ENCODE data around the gene FBXW8. TPM values are rescaled to one million over a fixed set of nuclear protein-coding genes. Genes with fewer than 3 reads are reported as not detected.

The FBXW8 gene
- total and polyA plus RNA-seq, 5 donors from 2014 or later: 3.6 to 10.4 (median 6.6) TPM

- Mint-ChIP-seq H3K9me3 (no peaks in the 10 kb centered on the region), H3K27ac (peak overlapping the region in 1 of 3 donors; percentile 52), H3K36me3 (peaks cover 34% of the 10 kb centered on the region), H3K27me3 (no peaks in the 10 kb centered on the region), H3K4me3 (no peak overlapping the region), H3K4me1 (peaks cover 0 to 6% (median 3%) of the 10 kb centered on the region in 4 donors)
- ATAC-seq (ENCODE audit: low read depth in 2 of 2) (no peak), DNase-seq (peak in 1 of 3 donors; percentile 8)
- Histone ChIP-seq H3K27me3 (ENCODE audit: control insufficient read depth, insufficient read depth, low read length) (no peaks in the 10 kb centered on the region), H3K4me1 (ENCODE audit: control insufficient read depth, insufficient read depth, low read length, poor library complexity, severe bottlenecking) (no peaks in the 10 kb centered on the region), H3K27ac (ENCODE audit: insufficient read depth, low read length, poor library complexity, severe bottlenecking) (no peak overlapping the region), H3K9me3 (ENCODE audit: control insufficient read depth in 2 of 2, low read length in 2 of 2) (no peaks in the 10 kb centered on the region), H3K36me3 (ENCODE audit: control insufficient read depth, insufficient read depth, low read length) (peaks cover 43% of the 10 kb centered on the region), H3K4me3 (ENCODE audit: low read depth, low read length) (no peak overlapping the region)
Observed at GRCh38 chr12:117024961-117025480, 114.3 kb downstream of the FBXW8 start.

- Histone ChIP-seq H3K36me3 (ENCODE audit: control insufficient read depth, insufficient read depth, low read length) (peaks cover 39% of the 10 kb centered on the region), H3K27ac (ENCODE audit: insufficient read depth, low read length, poor library complexity, severe bottlenecking) (no peak overlapping the region)
- peaks cover 34% of the 10 kb centered on the region for H3K36me3 Mint-ChIP-seq
Observed at GRCh38 chr12:117025481-117026151, 114.9 kb downstream of the FBXW8 start.

GRCh38 chr12:117026343-117026742, 115.6 kb downstream of the FBXW8 start:
- Mint-ChIP-seq H3K36me3 (peaks cover 28% of the 10 kb centered on the region), H3K4me3 (no peak overlapping the region), H3K9me3 (no peaks in the 10 kb centered on the region), H3K27ac (peak overlapping the region in 2 of 3 donors; percentile 46 to 60), H3K4me1 (peaks cover 0 to 6% (median 2%) of the 10 kb centered on the region in 4 donors), H3K27me3 (no peaks in the 10 kb centered on the region)
- ATAC-seq (ENCODE audit: low read depth in 2 of 2) (no peak), DNase-seq (no peak)
- Histone ChIP-seq H3K4me1 (ENCODE audit: control insufficient read depth, insufficient read depth, low read length, poor library complexity, severe bottlenecking) (no peaks in the 10 kb centered on the region), H3K27ac (ENCODE audit: insufficient read depth, low read length, poor library complexity, severe bottlenecking) (no peak overlapping the region), H3K4me3 (ENCODE audit: low read depth, low read length) (no peak overlapping the region), H3K36me3 (ENCODE audit: control insufficient read depth, insufficient read depth, low read length) (peaks cover 38% of the 10 kb centered on the region), H3K27me3 (ENCODE audit: control insufficient read depth, insufficient read depth, low read length) (no peaks in the 10 kb centered on the region), H3K9me3 (ENCODE audit: control insufficient read depth in 2 of 2, low read length in 2 of 2) (no peaks in the 10 kb centered on the region)

More at GRCh38 chr12:117025481-117026151, 114.9 kb downstream of the FBXW8 start:
- no peaks in the 10 kb centered on the region for H3K9me3 Mint-ChIP-seq
- Histone ChIP-seq H3K4me3 (ENCODE audit: low read depth, low read length) (no peak overlapping the region), H3K4me1 (ENCODE audit: control insufficient read depth, insufficient read depth, low read length, poor library complexity, severe bottlenecking) (no peaks in the 10 kb centered on the region), H3K9me3 (ENCODE audit: control insufficient read depth in 2 of 2, low read length in 2 of 2) (no peaks in the 10 kb centered on the region), H3K27me3 (ENCODE audit: control insufficient read depth, insufficient read depth, low read length) (no peaks in the 10 kb centered on the region)
- ATAC-seq (ENCODE audit: low read depth in 2 of 2) (peak in 1 of 2 donors; percentile 53), DNase-seq (peak; percentile 12 to 31 (median 26))
- no peak overlapping the region for H3K4me3 Mint-ChIP-seq
- H3K27me3 Mint-ChIP-seq: no peaks in the 10 kb centered on the region
- peak overlapping the region in 2 of 3 donors; percentile 52 to 69 for H3K27ac Mint-ChIP-seq
- H3K4me1 Mint-ChIP-seq: peaks cover 0 to 6% (median 3%) of the 10 kb centered on the region in 4 donors

GRCh38 chr12:117026921-117027250, 116.1 kb downstream of the FBXW8 start:
- Mint-ChIP-seq H3K27ac (peak overlapping the region in 1 of 3 donors; percentile 60), H3K4me3 (no peak overlapping the region), H3K9me3 (no peaks in the 10 kb centered on the region), H3K36me3 (peaks cover 24% of the 10 kb centered on the region), H3K4me1 (peaks cover 0 to 6% (median 2%) of the 10 kb centered on the region in 4 donors), H3K27me3 (no peaks in the 10 kb centered on the region)
- H3K36me3 ChIP-seq (ENCODE audit: control insufficient read depth, insufficient read depth, low read length): peaks cover 38% of the 10 kb centered on the region
- H3K27ac ChIP-seq (ENCODE audit: insufficient read depth, low read length, poor library complexity, severe bottlenecking): no peak overlapping the region
- no peak for ATAC-seq (ENCODE audit: low read depth in 2 of 2)
- H3K4me3 ChIP-seq (ENCODE audit: low read depth, low read length): no peak overlapping the region
- no peaks in the 10 kb centered on the region for H3K27me3 ChIP-seq (ENCODE audit: control insufficient read depth, insufficient read depth, low read length)
- DNase-seq: no peak
- no peaks in the 10 kb centered on the region for H3K9me3 ChIP-seq (ENCODE audit: control insufficient read depth in 2 of 2, low read length in 2 of 2)
- no peaks in the 10 kb centered on the region for H3K4me1 ChIP-seq (ENCODE audit: control insufficient read depth, insufficient read depth, low read length, poor library complexity, severe bottlenecking)

GRCh38 chr12:117027251-117028086, 116.7 kb downstream of the FBXW8 start:
- peaks cover 38% of the 10 kb centered on the region for H3K36me3 ChIP-seq (ENCODE audit: control insufficient read depth, insufficient read depth, low read length)
- no peak overlapping the region for H3K27ac ChIP-seq (ENCODE audit: insufficient read depth, low read length, poor library complexity, severe bottlenecking)
- Mint-ChIP-seq H3K9me3 (no peaks in the 10 kb centered on the region), H3K4me1 (peaks cover 0 to 6% (median 2%) of the 10 kb centered on the region in 4 donors), H3K27ac (no peak overlapping the region), H3K4me3 (no peak overlapping the region), H3K36me3 (peaks cover 23% of the 10 kb centered on the region), H3K27me3 (no peaks in the 10 kb centered on the region)
- no peaks in the 10 kb centered on the region for H3K4me1 ChIP-seq (ENCODE audit: control insufficient read depth, insufficient read depth, low read length, poor library complexity, severe bottlenecking)
- H3K4me3 ChIP-seq (ENCODE audit: low read depth, low read length): no peak overlapping the region
- H3K27me3 ChIP-seq (ENCODE audit: control insufficient read depth, insufficient read depth, low read length): no peaks in the 10 kb centered on the region
- ATAC-seq (ENCODE audit: low read depth in 2 of 2) (no peak), DNase-seq (no peak)
- no peaks in the 10 kb centered on the region for H3K9me3 ChIP-seq (ENCODE audit: control insufficient read depth in 2 of 2, low read length in 2 of 2)

GRCh38 chr12:117028254-117028653, 117.5 kb downstream of the FBXW8 start:
- H3K36me3 Mint-ChIP-seq: peaks cover 18% of the 10 kb centered on the region
- DNase-seq (no peak), ATAC-seq (ENCODE audit: low read depth in 2 of 2) (no peak)
- no peaks in the 10 kb centered on the region for H3K9me3 Mint-ChIP-seq
- no peaks in the 10 kb centered on the region for H3K4me1 ChIP-seq (ENCODE audit: control insufficient read depth, insufficient read depth, low read length, poor library complexity, severe bottlenecking)
- no peak overlapping the region for H3K27ac ChIP-seq (ENCODE audit: insufficient read depth, low read length, poor library complexity, severe bottlenecking)
- peaks cover 0 to 6% (median 2%) of the 10 kb centered on the region in 4 donors for H3K4me1 Mint-ChIP-seq
- H3K27me3 Mint-ChIP-seq: no peaks in the 10 kb centered on the region
- no peak overlapping the region for H3K4me3 ChIP-seq (ENCODE audit: low read depth, low read length)
- no peak overlapping the region for H3K4me3 Mint-ChIP-seq
- H3K9me3 ChIP-seq (ENCODE audit: control insufficient read depth in 2 of 2, low read length in 2 of 2): no peaks in the 10 kb centered on the region
- H3K27ac Mint-ChIP-seq: no peak overlapping the region
- peaks cover 38% of the 10 kb centered on the region for H3K36me3 ChIP-seq (ENCODE audit: control insufficient read depth, insufficient read depth, low read length)
- no peaks in the 10 kb centered on the region for H3K27me3 ChIP-seq (ENCODE audit: control insufficient read depth, insufficient read depth, low read length)

- H3K4me1 ChIP-seq (ENCODE audit: control insufficient read depth, insufficient read depth, low read length, poor library complexity, severe bottlenecking): no peaks in the 10 kb centered on the region
- no peaks in the 10 kb centered on the region for H3K9me3 ChIP-seq (ENCODE audit: control insufficient read depth in 2 of 2, low read length in 2 of 2)
- Mint-ChIP-seq H3K9me3 (no peaks in the 10 kb centered on the region), H3K4me1 (peaks cover 0 to 5% (median 4%) of the 10 kb centered on the region in 4 donors), H3K36me3 (peaks cover 18% of the 10 kb centered on the region), H3K27me3 (no peaks in the 10 kb centered on the region), H3K27ac (peak overlapping the region in 1 of 3 donors; percentile 32), H3K4me3 (peak overlapping the region in 1 of 4 donors; percentile 21)
- no peaks in the 10 kb centered on the region for H3K27me3 ChIP-seq (ENCODE audit: control insufficient read depth, insufficient read depth, low read length)
- no peak overlapping the region for H3K27ac ChIP-seq (ENCODE audit: insufficient read depth, low read length, poor library complexity, severe bottlenecking)
- no peak for ATAC-seq (ENCODE audit: low read depth in 2 of 2)
- peaks cover 25% of the 10 kb centered on the region for H3K36me3 ChIP-seq (ENCODE audit: control insufficient read depth, insufficient read depth, low read length)
- DNase-seq: no peak
- H3K4me3 ChIP-seq (ENCODE audit: low read depth, low read length): no peak overlapping the region
Observed at GRCh38 chr12:117030187-117030900, 119.6 kb downstream of the FBXW8 start.
